ENCODE measurements around the gene FHAD1. TPM values are rescaled to one million over a fixed set of nuclear protein-coding genes. Genes with fewer than 3 reads are reported as not detected.

The FHAD1 gene
- total RNA-seq, 1 donor from 2014 or later = 2.1 TPM

DNA sequence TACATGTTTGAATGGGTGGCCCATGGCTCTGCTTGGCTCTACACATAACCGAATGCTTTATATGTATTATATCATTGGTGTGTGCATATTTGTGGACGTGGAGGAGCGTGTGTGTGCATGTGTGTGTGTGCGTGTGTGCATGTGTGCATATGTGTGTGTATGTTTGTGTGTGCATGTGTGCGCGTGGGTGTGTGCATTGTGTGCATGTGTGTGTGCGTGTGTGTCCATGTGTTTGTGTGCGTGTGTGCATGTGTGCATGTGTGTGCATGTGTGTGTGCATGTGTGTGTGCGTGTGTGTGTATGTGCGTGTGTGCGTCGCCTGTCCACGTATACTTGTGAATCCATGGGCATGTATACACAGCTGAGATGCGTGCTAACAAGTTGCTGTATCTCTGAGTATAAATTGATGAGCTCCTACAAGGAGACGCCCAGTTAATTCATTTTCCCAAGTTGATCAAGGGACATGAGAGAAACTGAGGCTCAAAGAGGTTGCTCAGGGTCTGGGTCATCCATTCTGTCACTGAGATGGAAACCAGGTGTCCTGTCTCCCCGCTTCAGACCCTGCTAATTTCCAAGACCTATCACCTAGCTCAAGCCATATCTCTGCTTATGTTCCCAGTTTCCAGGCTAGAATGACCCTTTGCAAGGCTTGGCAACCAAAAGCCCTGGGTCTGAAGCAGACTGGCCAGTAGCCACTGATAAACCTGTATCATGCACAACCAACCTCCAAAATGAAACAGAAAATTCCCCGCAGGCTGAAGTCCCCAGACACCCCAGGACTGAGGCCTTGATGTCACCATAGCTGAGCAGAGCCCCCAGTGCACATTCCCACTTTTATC lies 188.4 kb downstream of the FHAD1 start:
- no peak overlapping the region for H3K9ac ChIP-seq (ENCODE audit: low read depth in 1 of 3, low read length in 3 of 3)
- H3K4me3 ChIP-seq (ENCODE audit: low read length in 3 of 3) = no peak overlapping the region
- H3K36me3 ChIP-seq (ENCODE audit: control insufficient read depth in 3 of 3, insufficient read depth in 3 of 3, low read length in 3 of 3) = no peaks in the 10 kb centered on the region
- H3K27ac ChIP-seq (ENCODE audit: low read depth, low read length) = no peak overlapping the region
- H3K27me3 ChIP-seq (ENCODE audit: control insufficient read depth in 3 of 3, insufficient read depth in 3 of 3, low read length in 3 of 3) = peaks cover 0 to 3% (median 0%) of the 10 kb centered on the region in 3 donors
- H3K9me3 ChIP-seq (ENCODE audit: control insufficient read depth in 3 of 3, low read length in 3 of 3) = no peaks in the 10 kb centered on the region
- H3K4me1 ChIP-seq (ENCODE audit: control insufficient read depth in 3 of 3, insufficient read depth in 3 of 3, low read length in 3 of 3) = peaks cover 0 to 8% (median 7%) of the 10 kb centered on the region in 3 donors

DNA sequence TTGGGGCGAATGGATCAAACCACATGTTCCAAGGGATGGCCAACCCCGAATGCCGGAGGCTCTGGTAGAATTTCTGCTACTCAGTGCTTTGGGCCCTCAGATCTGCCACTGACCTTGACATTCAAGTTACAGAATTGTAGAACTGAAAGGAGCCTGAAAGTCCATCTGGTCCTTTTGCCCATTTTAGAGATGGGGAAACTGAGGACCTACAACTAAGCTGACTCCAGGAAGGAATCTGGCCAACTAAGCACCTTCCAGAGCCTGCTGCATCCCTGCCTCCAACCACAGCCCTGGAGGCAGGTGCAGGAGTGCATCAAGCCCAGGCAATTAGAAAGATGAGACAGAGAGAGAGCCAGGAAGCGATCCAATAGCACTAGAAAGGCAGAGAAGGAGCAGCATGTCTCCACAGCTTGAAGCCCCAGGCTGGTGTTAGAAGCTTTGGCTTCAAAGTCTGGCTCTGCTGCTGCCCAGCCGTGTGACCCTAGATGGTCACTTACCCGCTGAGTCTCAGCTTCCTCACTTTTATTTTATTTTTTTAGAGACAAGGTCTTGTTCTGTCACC lies 189.9 kb downstream of the FHAD1 start:
- Histone ChIP-seq H3K27me3 (ENCODE audit: control insufficient read depth in 3 of 3, insufficient read depth in 3 of 3, low read length in 3 of 3) (peaks cover 0 to 4% (median 0%) of the 10 kb centered on the region in 3 donors), H3K9ac (ENCODE audit: low read depth in 1 of 3, low read length in 3 of 3) (no peak overlapping the region), H3K27ac (ENCODE audit: low read depth, low read length) (no peak overlapping the region), H3K9me3 (ENCODE audit: control insufficient read depth in 3 of 3, low read length in 3 of 3) (no peaks in the 10 kb centered on the region), H3K4me3 (ENCODE audit: low read length in 3 of 3) (no peak overlapping the region), H3K36me3 (ENCODE audit: control insufficient read depth in 3 of 3, insufficient read depth in 3 of 3, low read length in 3 of 3) (no peaks in the 10 kb centered on the region), H3K4me1 (ENCODE audit: control insufficient read depth in 3 of 3, insufficient read depth in 3 of 3, low read length in 3 of 3) (peaks cover 0 to 7% (median 5%) of the 10 kb centered on the region in 3 donors)

DNA sequence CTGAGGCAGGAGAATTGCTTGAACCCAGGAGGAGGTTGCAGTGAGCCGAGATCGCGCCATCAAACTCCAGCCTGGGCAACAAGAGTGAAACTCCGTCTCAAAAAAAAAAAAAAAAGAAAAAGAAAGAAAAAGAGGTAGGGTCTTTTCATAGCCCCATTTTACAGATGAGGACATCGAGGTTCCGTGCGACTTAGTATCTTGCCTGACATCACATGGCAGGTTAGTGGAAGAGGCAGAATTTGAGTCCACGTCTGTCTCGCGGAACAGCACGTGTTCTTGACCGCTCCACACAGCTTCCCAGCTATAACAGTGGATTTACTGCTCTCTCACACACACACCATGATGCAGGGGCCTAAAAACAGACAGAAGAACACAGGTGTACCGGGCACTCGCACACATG lies 192.3 kb downstream of the FHAD1 start:
- Histone ChIP-seq H3K27me3 (ENCODE audit: control insufficient read depth in 3 of 3, insufficient read depth in 3 of 3, low read length in 3 of 3) (peaks cover 0 to 4% (median 0%) of the 10 kb centered on the region in 3 donors), H3K4me1 (ENCODE audit: control insufficient read depth in 3 of 3, insufficient read depth in 3 of 3, low read length in 3 of 3) (no peaks in the 10 kb centered on the region), H3K9ac (ENCODE audit: low read depth in 1 of 3, low read length in 3 of 3) (no peak overlapping the region), H3K4me3 (ENCODE audit: low read length in 3 of 3) (no peak overlapping the region), H3K9me3 (ENCODE audit: control insufficient read depth in 3 of 3, low read length in 3 of 3) (no peaks in the 10 kb centered on the region), H3K27ac (ENCODE audit: low read depth, low read length) (no peak overlapping the region), H3K36me3 (ENCODE audit: control insufficient read depth in 3 of 3, insufficient read depth in 3 of 3, low read length in 3 of 3) (no peaks in the 10 kb centered on the region)

DNA sequence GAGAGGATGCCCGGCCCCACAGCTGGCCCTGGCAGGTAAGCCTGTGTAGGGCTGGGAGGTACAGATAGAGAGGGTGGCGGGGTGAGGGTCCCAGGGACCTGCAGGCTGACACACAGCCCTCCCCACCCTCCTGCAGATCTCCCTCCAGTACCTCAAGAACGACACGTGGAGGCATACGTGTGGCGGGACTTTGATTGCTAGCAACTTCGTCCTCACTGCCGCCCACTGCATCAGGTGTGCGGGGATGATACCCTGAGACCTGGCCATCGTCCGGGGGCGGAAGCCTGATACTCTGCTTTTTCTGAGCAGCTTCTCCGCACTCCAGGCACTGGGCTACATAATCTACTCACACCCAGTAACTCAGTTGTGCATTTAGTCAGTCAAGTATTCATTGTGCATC lies 193.3 kb downstream of the FHAD1 start:
- Histone ChIP-seq H3K4me3 (ENCODE audit: low read length in 3 of 3) (no peak overlapping the region), H3K9ac (ENCODE audit: low read depth in 1 of 3, low read length in 3 of 3) (no peak overlapping the region), H3K27ac (ENCODE audit: low read depth, low read length) (no peak overlapping the region), H3K27me3 (ENCODE audit: control insufficient read depth in 3 of 3, insufficient read depth in 3 of 3, low read length in 3 of 3) (peaks cover 0 to 4% (median 0%) of the 10 kb centered on the region in 3 donors), H3K4me1 (ENCODE audit: control insufficient read depth in 3 of 3, insufficient read depth in 3 of 3, low read length in 3 of 3) (no peaks in the 10 kb centered on the region), H3K36me3 (ENCODE audit: control insufficient read depth in 3 of 3, insufficient read depth in 3 of 3, low read length in 3 of 3) (no peaks in the 10 kb centered on the region), H3K9me3 (ENCODE audit: control insufficient read depth in 3 of 3, low read length in 3 of 3) (no peaks in the 10 kb centered on the region)

DNA sequence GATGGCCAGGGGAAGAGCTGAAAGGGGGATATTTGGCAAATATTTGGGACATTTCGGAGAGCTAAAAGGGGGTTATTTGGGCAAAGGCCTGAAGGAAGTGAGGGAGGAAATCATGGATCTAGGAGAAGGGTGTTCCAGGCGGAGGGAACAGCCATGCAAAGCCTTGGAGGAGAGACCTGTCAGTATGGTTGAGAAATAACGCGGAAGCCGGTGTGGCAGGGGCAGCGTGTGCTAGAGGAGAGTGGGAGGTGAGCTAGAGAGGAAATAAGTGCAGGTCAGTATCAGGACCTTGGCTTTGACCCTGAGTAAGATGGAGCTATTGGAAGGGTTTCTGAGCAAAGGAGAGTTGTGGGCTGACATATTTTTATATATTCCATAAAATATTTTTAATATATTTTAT lies 194.2 kb downstream of the FHAD1 start:
- no peaks in the 10 kb centered on the region for H3K9me3 ChIP-seq (ENCODE audit: control insufficient read depth in 3 of 3, low read length in 3 of 3)
- no peak overlapping the region for H3K9ac ChIP-seq (ENCODE audit: low read depth in 1 of 3, low read length in 3 of 3)
- peaks cover 0 to 7% (median 0%) of the 10 kb centered on the region in 3 donors for H3K27me3 ChIP-seq (ENCODE audit: control insufficient read depth in 3 of 3, insufficient read depth in 3 of 3, low read length in 3 of 3)
- H3K36me3 ChIP-seq (ENCODE audit: control insufficient read depth in 3 of 3, insufficient read depth in 3 of 3, low read length in 3 of 3) = no peaks in the 10 kb centered on the region
- H3K4me1 ChIP-seq (ENCODE audit: control insufficient read depth in 3 of 3, insufficient read depth in 3 of 3, low read length in 3 of 3) = no peaks in the 10 kb centered on the region
- H3K4me3 ChIP-seq (ENCODE audit: low read length in 3 of 3) = no peak overlapping the region
- no peak overlapping the region for H3K27ac ChIP-seq (ENCODE audit: low read depth, low read length)

DNA sequence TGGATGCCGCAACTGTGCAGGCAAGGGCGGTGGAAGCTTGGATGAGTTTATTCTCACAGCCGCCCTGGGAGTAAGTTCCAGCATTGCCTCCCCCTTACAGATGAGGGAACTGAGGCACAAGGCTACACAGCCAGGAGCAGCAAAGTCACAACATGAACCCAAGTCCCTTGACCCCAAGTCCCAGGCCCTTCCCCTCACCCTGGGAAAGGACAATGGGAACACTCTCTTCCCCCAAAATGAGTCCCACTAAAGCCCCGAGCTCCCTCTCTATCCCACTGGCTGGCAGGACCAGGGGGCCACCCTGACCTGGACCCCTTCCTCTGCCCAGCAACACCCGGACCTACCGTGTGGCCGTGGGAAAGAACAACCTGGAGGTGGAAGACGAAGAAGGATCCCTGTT lies 195.1 kb downstream of the FHAD1 start:
- H3K4me3 ChIP-seq (ENCODE audit: low read length in 3 of 3) = no peak overlapping the region
- no peak overlapping the region for H3K27ac ChIP-seq (ENCODE audit: low read depth, low read length)
- no peaks in the 10 kb centered on the region for H3K9me3 ChIP-seq (ENCODE audit: control insufficient read depth in 3 of 3, low read length in 3 of 3)
- peaks cover 0 to 13% (median 3%) of the 10 kb centered on the region in 3 donors for H3K27me3 ChIP-seq (ENCODE audit: control insufficient read depth in 3 of 3, insufficient read depth in 3 of 3, low read length in 3 of 3)
- no peaks in the 10 kb centered on the region for H3K4me1 ChIP-seq (ENCODE audit: control insufficient read depth in 3 of 3, insufficient read depth in 3 of 3, low read length in 3 of 3)
- H3K36me3 ChIP-seq (ENCODE audit: control insufficient read depth in 3 of 3, insufficient read depth in 3 of 3, low read length in 3 of 3) = no peaks in the 10 kb centered on the region
- H3K9ac ChIP-seq (ENCODE audit: low read depth in 1 of 3, low read length in 3 of 3) = no peak overlapping the region

DNA sequence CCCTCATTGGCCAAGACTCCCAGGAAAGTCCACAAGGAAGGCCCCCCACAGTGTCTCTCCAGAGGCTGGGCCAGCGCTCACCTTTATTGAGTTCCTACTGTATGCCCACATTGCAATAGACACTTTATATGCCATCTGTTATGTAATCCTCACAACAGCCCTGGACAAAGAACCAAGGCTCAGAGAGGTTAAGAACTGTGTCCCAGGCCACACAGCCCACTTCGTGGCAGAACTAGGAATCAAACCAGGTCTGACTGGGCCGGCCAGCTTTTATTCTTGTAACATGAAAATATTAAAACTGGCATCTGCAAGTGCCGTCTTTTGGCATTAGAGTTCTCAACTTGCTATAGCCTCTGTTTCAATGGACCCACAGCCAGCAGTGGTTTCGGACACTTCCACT lies 195.7 kb downstream of the FHAD1 start:
- H3K4me3 ChIP-seq (ENCODE audit: low read length in 3 of 3) = no peak overlapping the region
- H3K4me1 ChIP-seq (ENCODE audit: control insufficient read depth in 3 of 3, insufficient read depth in 3 of 3, low read length in 3 of 3) = no peaks in the 10 kb centered on the region
- H3K9ac ChIP-seq (ENCODE audit: low read depth in 1 of 3, low read length in 3 of 3) = no peak overlapping the region
- H3K9me3 ChIP-seq (ENCODE audit: control insufficient read depth in 3 of 3, low read length in 3 of 3) = no peaks in the 10 kb centered on the region
- H3K36me3 ChIP-seq (ENCODE audit: control insufficient read depth in 3 of 3, insufficient read depth in 3 of 3, low read length in 3 of 3) = no peaks in the 10 kb centered on the region
- H3K27me3 ChIP-seq (ENCODE audit: control insufficient read depth in 3 of 3, insufficient read depth in 3 of 3, low read length in 3 of 3) = peaks cover 0 to 19% (median 3%) of the 10 kb centered on the region in 3 donors
- H3K27ac ChIP-seq (ENCODE audit: low read depth, low read length) = no peak overlapping the region

DNA sequence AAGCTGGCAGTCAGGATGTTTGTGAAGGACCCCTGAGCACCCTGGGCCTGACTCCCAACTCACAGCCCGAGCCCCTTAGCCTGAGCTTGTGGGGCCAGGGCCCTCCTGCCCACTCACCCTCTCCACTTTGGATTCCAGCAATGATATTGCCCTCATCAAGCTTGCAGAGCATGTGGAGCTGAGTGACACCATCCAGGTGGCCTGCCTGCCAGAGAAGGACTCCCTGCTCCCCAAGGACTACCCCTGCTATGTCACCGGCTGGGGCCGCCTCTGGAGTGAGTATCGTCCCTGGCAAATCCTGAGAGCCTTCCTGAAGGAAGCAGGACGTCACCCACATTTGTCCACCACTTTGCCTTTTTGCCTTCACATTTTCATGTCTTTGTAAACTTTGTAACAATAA lies 196.3 kb downstream of the FHAD1 start:
- no peak overlapping the region for H3K4me3 ChIP-seq (ENCODE audit: low read length in 3 of 3)
- H3K27ac ChIP-seq (ENCODE audit: low read depth, low read length) = no peak overlapping the region
- peaks cover 0 to 21% (median 3%) of the 10 kb centered on the region in 3 donors for H3K27me3 ChIP-seq (ENCODE audit: control insufficient read depth in 3 of 3, insufficient read depth in 3 of 3, low read length in 3 of 3)
- H3K36me3 ChIP-seq (ENCODE audit: control insufficient read depth in 3 of 3, insufficient read depth in 3 of 3, low read length in 3 of 3) = no peaks in the 10 kb centered on the region
- H3K9ac ChIP-seq (ENCODE audit: low read depth in 1 of 3, low read length in 3 of 3) = no peak overlapping the region
- H3K4me1 ChIP-seq (ENCODE audit: control insufficient read depth in 3 of 3, insufficient read depth in 3 of 3, low read length in 3 of 3) = no peaks in the 10 kb centered on the region
- H3K9me3 ChIP-seq (ENCODE audit: control insufficient read depth in 3 of 3, low read length in 3 of 3) = no peaks in the 10 kb centered on the region

DNA sequence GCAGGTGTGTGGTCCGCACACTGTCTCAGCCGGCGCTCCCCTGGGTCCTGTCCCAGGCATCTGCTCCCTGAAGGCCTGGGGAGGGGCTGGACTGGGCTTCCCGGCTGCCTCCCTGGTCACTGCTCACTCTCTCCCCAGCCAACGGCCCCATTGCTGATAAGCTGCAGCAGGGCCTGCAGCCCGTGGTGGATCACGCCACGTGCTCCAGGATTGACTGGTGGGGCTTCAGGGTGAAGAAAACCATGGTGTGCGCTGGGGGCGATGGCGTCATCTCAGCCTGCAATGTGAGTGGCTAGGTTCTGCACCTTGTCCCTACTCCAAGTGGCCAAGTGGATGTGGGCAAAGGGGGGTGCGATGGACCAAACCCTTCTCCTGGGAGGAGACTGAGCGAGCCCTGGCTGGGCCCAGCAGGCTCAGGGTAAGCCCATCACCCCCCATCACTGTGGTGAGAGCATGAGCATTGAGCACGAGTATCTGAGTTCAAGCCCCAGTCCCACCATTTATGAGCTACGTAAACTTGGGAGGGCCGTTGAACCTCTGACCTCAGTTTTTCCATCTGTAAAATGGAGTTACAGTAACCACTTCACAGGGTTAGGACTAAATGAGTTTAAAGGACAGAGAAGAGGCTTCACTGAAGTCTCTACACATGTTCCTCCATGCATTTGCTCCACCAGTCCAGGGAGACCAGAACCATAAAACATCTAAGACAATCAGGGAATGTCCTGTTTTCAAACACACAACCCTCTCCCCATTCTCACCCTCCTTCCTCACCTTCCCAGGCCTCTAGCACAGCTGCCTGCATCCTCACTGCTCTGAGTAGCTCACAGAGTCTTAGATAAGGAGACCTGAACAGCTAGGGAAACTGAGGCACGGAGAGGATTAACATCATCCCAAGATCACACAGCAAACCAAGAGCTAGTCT lies 197.7 kb downstream of the FHAD1 start:
- Histone ChIP-seq H3K9me3 (ENCODE audit: control insufficient read depth in 3 of 3, low read length in 3 of 3) (no peaks in the 10 kb centered on the region), H3K4me1 (ENCODE audit: control insufficient read depth in 3 of 3, insufficient read depth in 3 of 3, low read length in 3 of 3) (no peaks in the 10 kb centered on the region), H3K9ac (ENCODE audit: low read depth in 1 of 3, low read length in 3 of 3) (no peak overlapping the region), H3K36me3 (ENCODE audit: control insufficient read depth in 3 of 3, insufficient read depth in 3 of 3, low read length in 3 of 3) (no peaks in the 10 kb centered on the region), H3K27ac (ENCODE audit: low read depth, low read length) (no peak overlapping the region), H3K27me3 (ENCODE audit: control insufficient read depth in 3 of 3, insufficient read depth in 3 of 3, low read length in 3 of 3) (peaks cover 0 to 21% (median 3%) of the 10 kb centered on the region in 3 donors), H3K4me3 (ENCODE audit: low read length in 3 of 3) (no peak overlapping the region)
